Measurements from ENCODE around the gene CLPSL2.

CLPSL2 gene

GRCh38 chr6:35824552-35825192 is 48.3 kb downstream of the CLPSL2 start:
- Histone ChIP-seq H3K4me1 (ENCODE audit: control insufficient read depth in 1 of 2, insufficient read depth in 2 of 2, low read length in 2 of 2) (no peaks in the 10 kb centered on the region), H3K79me2 (ENCODE audit: control insufficient read depth, insufficient read depth, low read length, poor library complexity) (no peaks in the 10 kb centered on the region), H3K27ac (ENCODE audit: low read depth, low read length) (no peak overlapping the region), H2BK12ac (ENCODE audit: low read length) (no peak overlapping the region), H3K14ac (ENCODE audit: low read length) (no peak overlapping the region), H3K4ac (ENCODE audit: low read depth, low read length) (no peak overlapping the region), H2BK5ac (ENCODE audit: low read depth, low read length, poor library complexity) (no peak overlapping the region), H4K91ac (ENCODE audit: low read depth, low read length) (no peak overlapping the region), H3K27me3 (ENCODE audit: insufficient read depth, low read length) (no peaks in the 10 kb centered on the region), H2AFZ (ENCODE audit: insufficient read depth, low read length, poor library complexity) (no peak overlapping the region), H3K9ac (ENCODE audit: low read length) (no peak overlapping the region), H3K23ac (ENCODE audit: low read length) (no peak overlapping the region), H3K36me3 (ENCODE audit: control insufficient read depth in 1 of 2, insufficient read depth in 2 of 2, low read length in 2 of 2) (no peaks in the 10 kb centered on the region), H3K9me3 (ENCODE audit: insufficient read depth, low read depth, low read length) (no peaks in the 10 kb centered on the region), H2AK5ac (ENCODE audit: low read length) (no peak overlapping the region), H4K12ac (ENCODE audit: low read depth, low read length) (no peak overlapping the region), H3K18ac (ENCODE audit: low read length) (no peak overlapping the region), H4K8ac (ENCODE audit: low read depth, low read length) (no peak overlapping the region), H2BK120ac (ENCODE audit: insufficient read depth, low read length, poor library complexity) (no peak overlapping the region), H3K4me2 (ENCODE audit: low read length) (no peak overlapping the region), H3K79me1 (ENCODE audit: low read length) (no peaks in the 10 kb centered on the region), H3K4me3 (ENCODE audit: low read depth, low read length) (no peak overlapping the region)
- DNase-seq, result no peak
- no CpG with 5 or more reads among the region's 5 CpGs for WGBS (ENCODE audit: extremely low coverage, insufficient coverage, insufficient read length)

Data from trophoblast cell (in vitro differentiated cells and primary cell).